ENCODE measurements around the gene HCFC1.

HCFC1 gene

GRCh38 chrX:153991013-153991580 lies 19.5 kb upstream of the HCFC1 start:
- Histone ChIP-seq H3K27me3 (ENCODE audit: control insufficient read depth, insufficient read depth, low read length) (no peaks in the 10 kb centered on the region), H3K4me3 (ENCODE audit: low read depth, low read length) (no peak overlapping the region), H3K4me2 (ENCODE audit: low read length) (no peak overlapping the region), H3K27ac (no peak overlapping the region), H2AFZ (no peak overlapping the region), H3K4me1 (no peaks in the 10 kb centered on the region), H3K9ac (no peak overlapping the region), H3K36me3 (ENCODE audit: control insufficient read depth, insufficient read depth, low read length) (no peaks in the 10 kb centered on the region), H3K79me2 (no peaks in the 10 kb centered on the region), H3K9me3 (ENCODE audit: control insufficient read depth, low read length) (no peaks in the 10 kb centered on the region)
- TF ChIP-seq CTCF (IDR thresholded peaks at IDR 0.05) = no peak

GRCh38 chrX:153989973-153990655 lies 18.5 kb upstream of the HCFC1 start:
- Histone ChIP-seq H3K36me3 (ENCODE audit: control insufficient read depth, insufficient read depth, low read length) (no peaks in the 10 kb centered on the region), H3K79me2 (no peaks in the 10 kb centered on the region), H3K27me3 (ENCODE audit: control insufficient read depth, insufficient read depth, low read length) (no peaks in the 10 kb centered on the region), H2AFZ (no peak overlapping the region), H3K4me1 (no peaks in the 10 kb centered on the region), H3K9me3 (ENCODE audit: control insufficient read depth, low read length) (no peaks in the 10 kb centered on the region), H3K4me2 (ENCODE audit: low read length) (no peak overlapping the region), H3K27ac (no peak overlapping the region), H3K4me3 (ENCODE audit: low read depth, low read length) (no peak overlapping the region), H3K9ac (no peak overlapping the region)
- TF ChIP-seq CTCF (IDR thresholded peaks at IDR 0.05) = no peak

GRCh38 chrX:153988493-153988892 lies 16.9 kb upstream of the HCFC1 start:
- H3K4me3 ChIP-seq (ENCODE audit: low read depth, low read length) = no peak overlapping the region
- H3K4me1 ChIP-seq = no peaks in the 10 kb centered on the region
- no peak overlapping the region for H3K9ac ChIP-seq
- no peak for TF ChIP-seq CTCF (IDR thresholded peaks at IDR 0.05)
- H2AFZ ChIP-seq = no peak overlapping the region
- no peaks in the 10 kb centered on the region for H3K79me2 ChIP-seq
- H3K36me3 ChIP-seq (ENCODE audit: control insufficient read depth, insufficient read depth, low read length) = no peaks in the 10 kb centered on the region
- no peak overlapping the region for H3K27ac ChIP-seq
- no peak overlapping the region for H3K4me2 ChIP-seq (ENCODE audit: low read length)
- H3K27me3 ChIP-seq (ENCODE audit: control insufficient read depth, insufficient read depth, low read length) = no peaks in the 10 kb centered on the region
- no peaks in the 10 kb centered on the region for H3K9me3 ChIP-seq (ENCODE audit: control insufficient read depth, low read length)

- Histone ChIP-seq H3K4me2 (ENCODE audit: low read length) (no peak overlapping the region), H3K9me3 (ENCODE audit: control insufficient read depth, low read length) (no peaks in the 10 kb centered on the region), H3K27ac (no peak overlapping the region), H2AFZ (no peak overlapping the region), H3K4me1 (no peaks in the 10 kb centered on the region), H3K79me2 (no peaks in the 10 kb centered on the region), H3K36me3 (ENCODE audit: control insufficient read depth, insufficient read depth, low read length) (no peaks in the 10 kb centered on the region), H3K27me3 (ENCODE audit: control insufficient read depth, insufficient read depth, low read length) (no peaks in the 10 kb centered on the region), H3K9ac (no peak overlapping the region), H3K4me3 (ENCODE audit: low read depth, low read length) (no peak overlapping the region)
- TF ChIP-seq CTCF (IDR thresholded peaks at IDR 0.05) = no peak
Observed at GRCh38 chrX:153984351-153985178, 12.9 kb upstream of the HCFC1 start.
